ENCODE data around the gene SYNGR3. TPM values are rescaled to one million over a fixed set of nuclear protein-coding genes. Genes with fewer than 3 reads are reported as not detected.
A peak's percentile ranks its signal among the peaks of the same experiment; 100 is the strongest.

SYNGR3 gene
- total RNA-seq (2021; ENCODE audit: unreplicated experiment) (15.2 TPM), Bru-seq, nascent RNA (percentile 39 among the genes with signal in this experiment), BruChase-seq, experiment 1, labeled RNA remaining after a 2-hour chase (percentile 46 among the genes with signal in this experiment), BruChase-seq, experiment 2, labeled RNA remaining after a 6-hour chase (percentile 60 among the genes with signal in this experiment)
- polyA plus RNA-seq (2012; ENCODE audit: insufficient read length): 35.6 TPM
- long read RNA-seq, transcript SYNGR3-201 (4 exons, 2,051 nt): major isoform, 30 of 55 reads
- long read RNA-seq, partial matches to known transcripts: 0 of 55 reads
- long read RNA-seq, other reads (novel, unspliced or antisense): 20 of 55 reads

GRCh38 chr16:1989209-1990100 lies at the start of gene SYNGR3:
TSS of gene SYNGR3 (plus strand) at chr16:1989970. CDS start at chr16:1990103, 133 bp downstream.
- Histone ChIP-seq H3K9me3 (ENCODE audit: control insufficient read depth, insufficient read depth, low read depth, low read length) (no peaks in the 10 kb centered on the region), H3K27me3 (ENCODE audit: control insufficient read depth, insufficient read depth, low read length) (no peaks in the 10 kb centered on the region), H3K4me3 (ENCODE audit: low read depth in 2 of 2, low read length in 2 of 2) (peak within 1 kb of the TSS; percentile 50 to 67), H3K27ac (ENCODE audit: low read length) (peak within 1 kb of the TSS; percentile 61; the same call in 1 of the 2 replicates), H3K36me3 (ENCODE audit: control insufficient read depth, insufficient read depth, low read length) (peaks cover 8% of the 10 kb centered on the region; the same call in 1 of the 2 replicates), H3K4me1 (ENCODE audit: control insufficient read depth, insufficient read depth, low read length) (peaks cover 25% of the 10 kb centered on the region)
- ChIA-PET POLR2A (no interaction called here), CTCF (no interaction called here)
- DNase-seq (ENCODE audit: low read depth, low spot score): no peak
- intact Hi-C loops (cut with micrococcal nuclease; ENCODE audit: unreplicated experiment): no loop called here
- BruUV-seq (replicated peaks): no TSS peak
- peak; percentile 67 for ATAC-seq
- TF ChIP-seq REST (IDR thresholded peaks at IDR 0.05; ENCODE audit: insufficient read depth in 1 of 2, low read depth in 2 of 2, low read length in 1 of 2) (no peak), SIN3A (IDR thresholded peaks at IDR 0.05; ENCODE audit: borderline replicate concordance, insufficient read depth, low read depth, low read length) (no peak), CTCF (IDR thresholded peaks at IDR 0.05) (no peak), TCF7L2 (IDR thresholded peaks at IDR 0.05; ENCODE audit: low read depth, low read length) (no peak), POLR2AphosphoS5 (IDR thresholded peaks at IDR 0.05; ENCODE audit: low read depth, low read length) (no peak)
- in situ Hi-C loops (cut with HindIII; ENCODE audit: low pct_unique_long_range_greater_than_20kb, low sequenced_read_pairs): no loop called here

- ChIA-PET CTCF (interaction anchor here (0.7 kb wide), 3 partner anchors 17 to 1230 kb away, joined by 3 to 4 read pairs (median 3); no protein-coding TSS in a partner anchor), POLR2A (interaction anchor here (0.5 kb wide), 1 partner anchor 70 kb away, joined by 3 read pairs; no protein-coding TSS in a partner anchor)
- Histone ChIP-seq H3K36me3 (ENCODE audit: control insufficient read depth, insufficient read depth, low read length) (no peaks in the 10 kb centered on the region; the same call in 1 of the 2 replicates), H3K9me3 (ENCODE audit: control insufficient read depth, insufficient read depth, low read depth, low read length) (no peaks in the 10 kb centered on the region), H3K4me3 (ENCODE audit: low read depth in 2 of 2, low read length in 2 of 2) (no peak overlapping the region), H3K27me3 (ENCODE audit: control insufficient read depth, insufficient read depth, low read length) (no peaks in the 10 kb centered on the region), H3K4me1 (ENCODE audit: control insufficient read depth, insufficient read depth, low read length) (peaks cover 11% of the 10 kb centered on the region), H3K27ac (ENCODE audit: low read length) (no peak overlapping the region)
- in situ Hi-C loops (cut with HindIII; ENCODE audit: low pct_unique_long_range_greater_than_20kb, low sequenced_read_pairs) (no loop called here), intact Hi-C loops (cut with micrococcal nuclease; ENCODE audit: unreplicated experiment) (no loop called here)
- DNase-seq (ENCODE audit: low read depth, low spot score) (no peak), ATAC-seq (no peak)
- no TSS peak for BruUV-seq (replicated peaks)
- no peak for TF ChIP-seq SIN3A (IDR thresholded peaks at IDR 0.05; ENCODE audit: borderline replicate concordance, insufficient read depth, low read depth, low read length)
These were observed 49.3 kb upstream of the SYNGR3 start for GRCh38 chr16:1940273-1941161.
